Measurements from ENCODE around the gene AP5S1. TPM values are rescaled to one million over a fixed set of nuclear protein-coding genes. Genes with fewer than 3 reads are reported as not detected.
A peak's percentile ranks its signal among the peaks of the same experiment; 100 is the strongest.

Gene AP5S1
- total and polyA plus RNA-seq, 2 of the 4 experiments (the other 2 are of a cell fraction): 10.1 to 11.7 TPM

DNA sequence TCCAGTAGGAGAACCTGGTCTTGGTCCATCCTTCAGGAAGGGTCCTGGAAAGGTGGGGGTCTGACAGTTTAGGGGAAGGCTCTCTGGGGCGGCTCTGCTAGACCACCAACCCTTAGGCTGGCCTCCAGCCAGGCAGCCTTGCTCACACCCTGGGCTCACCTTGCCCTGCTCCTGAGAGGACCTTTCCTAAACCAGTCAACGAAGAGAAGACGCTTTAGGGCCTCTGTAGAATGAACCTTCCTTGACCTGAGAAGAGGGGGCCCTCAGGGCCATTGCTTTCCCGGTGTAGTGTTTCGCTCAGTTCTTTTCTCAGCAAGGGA is 23.2 kb upstream of the AP5S1 start:
- Histone ChIP-seq H3K36me3 (ENCODE audit: control insufficient read depth, insufficient read depth, low read length) (peaks cover 32% of the 10 kb centered on the region), H4K8ac (ENCODE audit: low read depth in 2 of 2, low read length in 2 of 2) (peak overlapping the region; percentile 66 to 85; a peak in 3 of 4 replicates), H3K23ac (ENCODE audit: low read depth, low read length) (peak overlapping the region; percentile 80; the same call in 1 of the 2 replicates), H4K20me1 (ENCODE audit: insufficient read depth, low read length) (no peaks in the 10 kb centered on the region), H3K9me1 (ENCODE audit: insufficient read depth, low read length) (peaks cover 21% of the 10 kb centered on the region), H3K4me2 (ENCODE audit: low read depth, low read length) (peak overlapping the region; percentile 76), H4K91ac (ENCODE audit: insufficient read depth, low read depth, low read length) (peak overlapping the region; percentile 63), H3K27ac (ENCODE audit: insufficient read depth, low read length) (peak overlapping the region; percentile 86), H3K14ac (replicated peaks; ENCODE audit: low read depth, low read length) (peak overlapping the region; percentile 34), H4K5ac (ENCODE audit: low read depth, low read length) (no peak overlapping the region), H2AK9ac (replicated peaks; ENCODE audit: low read depth, low read length, poor library complexity) (peak overlapping the region; percentile 95), H3K9ac (ENCODE audit: low read depth, low read length) (peak overlapping the region; percentile 87), H2BK15ac (ENCODE audit: low read depth, low read length) (0 out of 3 replicates have a peak overlapping the region, but pooled peaks have one; percentile 41), H3K27me3 (ENCODE audit: control insufficient read depth, insufficient read depth, low read length) (no peaks in the 10 kb centered on the region), H3K9me3 (ENCODE audit: control insufficient read depth, insufficient read depth, low read length) (no peaks in the 10 kb centered on the region), H2BK120ac (ENCODE audit: low read depth, low read length) (peak overlapping the region; percentile 74), H3K79me1 (ENCODE audit: low read depth in 1 of 2, low read length in 2 of 2) (peaks cover 36 to 69% of the 10 kb centered on the region in 2 experiments), H2AFZ (replicated peaks; ENCODE audit: low read length, poor library complexity) (no peak overlapping the region), H3K4me3 (ENCODE audit: insufficient read depth, low read depth, low read length) (peak overlapping the region; percentile 82), H3K18ac (ENCODE audit: low read depth, low read length) (no peak overlapping the region), H3K56ac (ENCODE audit: extremely low read depth, insufficient read depth, low read length) (peak overlapping the region; percentile 53; the same call in 1 of the 2 replicates), H2AK5ac (ENCODE audit: low read depth, low read length) (peak overlapping the region; percentile 55), H3K4me1 (ENCODE audit: control insufficient read depth, insufficient read depth, low read length) (peaks cover 26% of the 10 kb centered on the region), H2BK5ac (ENCODE audit: low read depth, low read length, poor library complexity, severe bottlenecking) (peak overlapping the region; percentile 76), H3K4ac (ENCODE audit: low read depth, low read length) (peak overlapping the region; percentile 74), H2BK20ac (ENCODE audit: low read depth, low read length) (no peak overlapping the region; the same call in 1 of the 2 replicates)
- 93% methylated on average over 3 of the region's 5 CpGs; no CpG with 5 or more reads in 1 of the 2 experiments for WGBS, 2 experiments (ENCODE audit: extremely low coverage in 2 of 2, insufficient read length in 1 of 2)
- TF ChIP-seq CHD1 (IDR thresholded peaks at IDR 0.05; ENCODE audit: low read depth, low read length) (no peak), RAD21 (IDR thresholded peaks at IDR 0.05; ENCODE audit: low read length) (no peak), POLR2A (IDR thresholded peaks at IDR 0.05; ENCODE audit: low read depth, low read length) (no peak), BHLHE40 (IDR thresholded peaks at IDR 0.05; ENCODE audit: low read depth, low read length) (no peak), MAFK (IDR thresholded peaks at IDR 0.05; ENCODE audit: low read depth, low read length) (no peak), MAZ (IDR thresholded peaks at IDR 0.05; ENCODE audit: borderline replicate concordance, low read depth, low read length) (no peak), NFE2L2 (IDR thresholded peaks at IDR 0.05; ENCODE audit: low read depth, low read length) (no peak), MXI1 (IDR thresholded peaks at IDR 0.05; ENCODE audit: borderline replicate concordance, low read depth, low read length) (no peak), RCOR1 (IDR thresholded peaks at IDR 0.05; ENCODE audit: insufficient replicate concordance, low read length) (no peak), FOS (IDR thresholded peaks at IDR 0.05; ENCODE audit: low read depth, low read length) (no peak), CEBPB (IDR thresholded peaks at IDR 0.05; ENCODE audit: low read depth, low read length) (no peak), RFX5 (IDR thresholded peaks at IDR 0.05; ENCODE audit: low read depth, low read length) (no peak), SMC3 (IDR thresholded peaks at IDR 0.05; ENCODE audit: low read depth, low read length) (no peak)
- TF ChIP-seq, protein P1, sequence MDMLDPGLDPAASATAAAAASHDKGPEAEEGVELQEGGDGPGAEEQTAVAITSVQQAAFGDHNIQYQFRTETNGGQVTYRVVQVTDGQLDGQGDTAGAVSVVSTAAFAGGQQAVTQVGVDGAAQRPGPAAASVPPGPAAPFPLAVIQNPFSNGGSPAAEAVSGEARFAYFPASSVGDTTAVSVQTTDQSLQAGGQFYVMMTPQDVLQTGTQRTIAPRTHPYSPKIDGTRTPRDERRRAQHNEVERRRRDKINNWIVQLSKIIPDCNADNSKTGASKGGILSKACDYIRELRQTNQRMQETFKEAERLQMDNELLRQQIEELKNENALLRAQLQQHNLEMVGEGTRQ (IDR thresholded peaks at IDR 0.05; ENCODE audit: low read depth, low read length): no peak
- TF ChIP-seq, protein P2, sequence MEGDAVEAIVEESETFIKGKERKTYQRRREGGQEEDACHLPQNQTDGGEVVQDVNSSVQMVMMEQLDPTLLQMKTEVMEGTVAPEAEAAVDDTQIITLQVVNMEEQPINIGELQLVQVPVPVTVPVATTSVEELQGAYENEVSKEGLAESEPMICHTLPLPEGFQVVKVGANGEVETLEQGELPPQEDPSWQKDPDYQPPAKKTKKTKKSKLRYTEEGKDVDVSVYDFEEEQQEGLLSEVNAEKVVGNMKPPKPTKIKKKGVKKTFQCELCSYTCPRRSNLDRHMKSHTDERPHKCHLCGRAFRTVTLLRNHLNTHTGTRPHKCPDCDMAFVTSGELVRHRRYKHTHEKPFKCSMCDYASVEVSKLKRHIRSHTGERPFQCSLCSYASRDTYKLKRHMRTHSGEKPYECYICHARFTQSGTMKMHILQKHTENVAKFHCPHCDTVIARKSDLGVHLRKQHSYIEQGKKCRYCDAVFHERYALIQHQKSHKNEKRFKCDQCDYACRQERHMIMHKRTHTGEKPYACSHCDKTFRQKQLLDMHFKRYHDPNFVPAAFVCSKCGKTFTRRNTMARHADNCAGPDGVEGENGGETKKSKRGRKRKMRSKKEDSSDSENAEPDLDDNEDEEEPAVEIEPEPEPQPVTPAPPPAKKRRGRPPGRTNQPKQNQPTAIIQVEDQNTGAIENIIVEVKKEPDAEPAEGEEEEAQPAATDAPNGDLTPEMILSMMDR (conservative IDR thresholded peaks at IDR 0.05; ENCODE audit: low read depth, low read length): no peak
- TF ChIP-seq, protein P3, sequence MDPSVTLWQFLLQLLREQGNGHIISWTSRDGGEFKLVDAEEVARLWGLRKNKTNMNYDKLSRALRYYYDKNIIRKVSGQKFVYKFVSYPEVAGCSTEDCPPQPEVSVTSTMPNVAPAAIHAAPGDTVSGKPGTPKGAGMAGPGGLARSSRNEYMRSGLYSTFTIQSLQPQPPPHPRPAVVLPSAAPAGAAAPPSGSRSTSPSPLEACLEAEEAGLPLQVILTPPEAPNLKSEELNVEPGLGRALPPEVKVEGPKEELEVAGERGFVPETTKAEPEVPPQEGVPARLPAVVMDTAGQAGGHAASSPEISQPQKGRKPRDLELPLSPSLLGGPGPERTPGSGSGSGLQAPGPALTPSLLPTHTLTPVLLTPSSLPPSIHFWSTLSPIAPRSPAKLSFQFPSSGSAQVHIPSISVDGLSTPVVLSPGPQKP (IDR thresholded peaks at IDR 0.05; ENCODE audit: borderline replicate concordance, low read depth, low read length): no peak
- DNase-seq (no peak), ATAC-seq (ENCODE audit: low read depth) (no peak)
- ChIA-PET POLR2A (ENCODE audit: unreplicated experiment) (no interaction called here), CTCF (no interaction called here)
- no TSS peak for BruUV-seq (replicated peaks)
- dilution Hi-C loops (cut with HindIII; ENCODE audit: low sequenced_read_pairs, unreplicated experiment): no loop called here
- in situ Hi-C loops (cut with MboI; ENCODE audit: low sequenced_read_pairs): no loop called here
- intact Hi-C loops (cut with micrococcal nuclease): no loop called here

Data from IMR-90 (cell line).